Activated CD4-positive, alpha-beta memory T cell treated with anti-CD3 and anti-CD28 coated beads for 36 hours (primary cell): ENCODE results near the gene PTPN9. TPM values are rescaled to one million over a fixed set of nuclear protein-coding genes. Genes with fewer than 3 reads are reported as not detected.

ENCODE experiments used
- CTCF ChIA-PET: fragments of 350-600 bp; sonication (Branson Sonifier 250); formaldehyde crosslinking; loops from one replicate; lab custom pipeline; 2021; ENCODE audit warnings: antibody characterized with exemption, inconsistent platforms; lab: Charles Lee
- POLR2A ChIA-PET: fragments of 350-600 bp; sonication (Branson Sonifier 250); formaldehyde crosslinking; loops from one replicate; lab custom pipeline; 2021; ENCODE audit warnings: antibody characterized with exemption; lab: Charles Lee
- DNase-seq: peaks from one replicate; pipeline ENCODE4 v3.0.0-alpha.2; 2020
- H3K27ac Mint-ChIP-seq: one replicate; pipeline ENCODE4 v1.8.0; 2021; ENCODE audit warnings: mixed read lengths
- H3K27me3 Mint-ChIP-seq: one replicate; pipeline ENCODE4 v1.8.0; 2021; ENCODE audit warnings: mixed read lengths
- H3K36me3 Mint-ChIP-seq: one replicate; pipeline ENCODE4 v1.8.0; 2021; ENCODE audit warnings: mixed read lengths
- H3K4me1 Mint-ChIP-seq: one replicate; pipeline ENCODE4 v1.8.0; 2021; ENCODE audit warnings: low read depth, mixed read lengths
- H3K4me3 Mint-ChIP-seq: one replicate; pipeline ENCODE4 v1.8.0; 2021; ENCODE audit warnings: mild to moderate bottlenecking, mixed read lengths
- H3K9me3 Mint-ChIP-seq: one replicate; pipeline ENCODE4 v1.8.0; 2021; ENCODE audit warnings: mixed read lengths
- intact Hi-C: fragments of 100-400 bp; cut with micrococcal nuclease; formaldehyde crosslinking; loops from one replicate; pipeline ENCODE4 v1.15.1; 2023
- total RNA-seq, 2 experiments: library from RNA; stranded (reverse); gene quantifications; one replicate each; pipeline ENCODE4 v1.2.3, GENCODE V29; 2021

PTPN9 gene
- total RNA-seq, 2 experiments from 2014 or later, result 19.2 to 20.9 TPM

- intact Hi-C loops, result no loop called here
- no peak for DNase-seq
- POLR2A ChIA-PET, result interaction anchor here (1.0 to 1.6 kb wide), 2 partner anchors 14 to 209 kb away, joined by 4 read pairs; partner anchors contain the start of gene IMP3
- Mint-ChIP-seq H3K36me3 (peaks cover 16% of the 10 kb centered on the region), H3K27me3 (no peaks in the 10 kb centered on the region), H3K4me1 (peaks cover 32% of the 10 kb centered on the region), H3K9me3 (no peaks in the 10 kb centered on the region), H3K4me3 (no peak overlapping the region), H3K27ac (peak overlapping the region; percentile 2)
- CTCF ChIA-PET, result interaction anchor here (1.1 kb wide), 1 partner anchor 64 kb away, joined by 3 read pairs; the partner anchor contains the start of gene MAN2C1
Measured at GRCh38 chr15:75431682-75432081, 147.4 kb downstream of the PTPN9 start.

GRCh38 chr15:75431270-75431669 lies 147.8 kb downstream of the PTPN9 start:
- H3K4me3 Mint-ChIP-seq, result no peak overlapping the region
- intact Hi-C loops, result no loop called here
- H3K4me1 Mint-ChIP-seq, result peaks cover 34% of the 10 kb centered on the region
- POLR2A ChIA-PET, result interaction anchor here (1.6 kb wide), 1 partner anchor 14 kb away, joined by 4 read pairs; no protein-coding TSS in a partner anchor
- CTCF ChIA-PET, result interaction anchor here (1.1 kb wide), 1 partner anchor 63 kb away, joined by 3 read pairs; the partner anchor contains the start of gene MAN2C1
- no peaks in the 10 kb centered on the region for H3K27me3 Mint-ChIP-seq
- no peak for DNase-seq
- H3K9me3 Mint-ChIP-seq, result no peaks in the 10 kb centered on the region
- peaks cover 16% of the 10 kb centered on the region for H3K36me3 Mint-ChIP-seq
- no peak overlapping the region for H3K27ac Mint-ChIP-seq

- Mint-ChIP-seq H3K36me3 (peaks cover 16% of the 10 kb centered on the region), H3K4me3 (no peak overlapping the region), H3K27me3 (no peaks in the 10 kb centered on the region), H3K27ac (peak overlapping the region; percentile 33), H3K9me3 (no peaks in the 10 kb centered on the region), H3K4me1 (peaks cover 35% of the 10 kb centered on the region)
- DNase-seq, result no peak
- CTCF ChIA-PET, result no interaction called here
- intact Hi-C loops, result no loop called here
- POLR2A ChIA-PET, result no interaction called here
Measured at GRCh38 chr15:75430259-75430658, 148.9 kb downstream of the PTPN9 start.

GRCh38 chr15:75428152-75428551 lies 151.0 kb downstream of the PTPN9 start:
- H3K27me3 Mint-ChIP-seq, result no peaks in the 10 kb centered on the region
- H3K36me3 Mint-ChIP-seq, result peaks cover 16% of the 10 kb centered on the region
- H3K9me3 Mint-ChIP-seq, result no peaks in the 10 kb centered on the region
- no peak overlapping the region for H3K27ac Mint-ChIP-seq
- no peak for DNase-seq
- peaks cover 26% of the 10 kb centered on the region for H3K4me1 Mint-ChIP-seq
- ChIA-PET POLR2A (no interaction called here), CTCF (no interaction called here)
- intact Hi-C loops, result no loop called here
- H3K4me3 Mint-ChIP-seq, result no peak overlapping the region

GRCh38 chr15:75425966-75426500 lies 153.1 kb downstream of the PTPN9 start:
- Mint-ChIP-seq H3K27ac (no peak overlapping the region), H3K4me1 (peaks cover 9% of the 10 kb centered on the region), H3K9me3 (no peaks in the 10 kb centered on the region), H3K27me3 (no peaks in the 10 kb centered on the region), H3K36me3 (peaks cover 30% of the 10 kb centered on the region), H3K4me3 (no peak overlapping the region)
- CTCF ChIA-PET, result interaction anchor here (0.7 kb wide), 1 partner anchor 118 kb away, joined by 4 read pairs; no protein-coding TSS in a partner anchor
- no peak for DNase-seq
- POLR2A ChIA-PET, result interaction anchor here (1.3 kb wide), 1 partner anchor 29 kb away, joined by 3 read pairs; no protein-coding TSS in a partner anchor
- intact Hi-C loops, result no loop called here

- H3K36me3 Mint-ChIP-seq, result peaks cover 29% of the 10 kb centered on the region
- no peaks in the 10 kb centered on the region for H3K27me3 Mint-ChIP-seq
- intact Hi-C loops, result no loop called here
- CTCF ChIA-PET, result interaction anchor here (0.7 kb wide), 1 partner anchor 55 kb away, joined by 3 read pairs; the partner anchor contains the start of gene MAN2C1
- DNase-seq, result no peak
- no peak overlapping the region for H3K27ac Mint-ChIP-seq
- H3K9me3 Mint-ChIP-seq, result no peaks in the 10 kb centered on the region
- POLR2A ChIA-PET, result no interaction called here
- H3K4me1 Mint-ChIP-seq, result peaks cover 8% of the 10 kb centered on the region
- no peak overlapping the region for H3K4me3 Mint-ChIP-seq
Measured at GRCh38 chr15:75422554-75422953, 156.6 kb downstream of the PTPN9 start.

GRCh38 chr15:75420698-75421097 lies 158.4 kb downstream of the PTPN9 start:
- Mint-ChIP-seq H3K4me3 (no peak overlapping the region), H3K4me1 (peaks cover 13% of the 10 kb centered on the region), H3K9me3 (no peaks in the 10 kb centered on the region), H3K27ac (no peak overlapping the region), H3K36me3 (peaks cover 35% of the 10 kb centered on the region), H3K27me3 (no peaks in the 10 kb centered on the region)
- CTCF ChIA-PET, result interaction anchor here (0.7 to 1.0 kb wide), 2 partner anchors 53 to 481 kb away, joined by 3 read pairs; no protein-coding TSS in a partner anchor
- DNase-seq, result no peak
- intact Hi-C loops, result no loop called here
- POLR2A ChIA-PET, result no interaction called here

- Mint-ChIP-seq H3K27ac (peak overlapping the region; percentile 70), H3K9me3 (no peaks in the 10 kb centered on the region), H3K27me3 (no peaks in the 10 kb centered on the region), H3K4me1 (peaks cover 33% of the 10 kb centered on the region), H3K4me3 (no peak overlapping the region), H3K36me3 (peaks cover 46% of the 10 kb centered on the region)
- intact Hi-C loops, result no loop called here
- ChIA-PET POLR2A (no interaction called here), CTCF (no interaction called here)
- DNase-seq, result no peak
Measured at GRCh38 chr15:75416584-75416983, 162.5 kb downstream of the PTPN9 start.

Other genes starting within 250 kb of the PTPN9 start
- 10 to 100 TPM; 83.3 to 87.8 TPM for gene COMMD4, start 243.3 kb downstream of the PTPN9 start, total RNA-seq
- gene NEIL1, start 232.3 kb downstream of the PTPN9 start, total RNA-seq, result 10 to 100 TPM in 1 of 2 experiments, 1 to 10 TPM in 1; 9.8 to 10.1 TPM
- 100 to 1,000 TPM; 177 to 192 TPM for gene MAN2C1, start 210.7 kb downstream of the PTPN9 start, total RNA-seq
- gene SIN3A, start 127.6 kb downstream of the PTPN9 start, total RNA-seq, result 10 to 100 TPM; 80.1 to 83.3 TPM
- gene SNUPN, start 46.4 kb upstream of the PTPN9 start, total RNA-seq, result 10 to 100 TPM; 33.4 to 34.2 TPM
- gene IMP3, start 60.9 kb upstream of the PTPN9 start, total RNA-seq, result 10 to 100 TPM; 71.7 to 72.4 TPM
- 1 to 10 TPM; 3.0 to 3.2 TPM for gene SNX33, start 68.6 kb upstream of the PTPN9 start, total RNA-seq
- not detected for gene CSPG4, start 133.5 kb upstream of the PTPN9 start, total RNA-seq